Mesothelial cell of epicardium (in vitro differentiated cells): Measurements from ENCODE around the gene CLDN5. TPM values are rescaled to one million over a fixed set of nuclear protein-coding genes. Genes with fewer than 3 reads are reported as not detected.

Experiments used
- DNase-seq, 2 experiments: peaks; one replicate each; pipeline ENCODE4 v3.0.0; 2021; ENCODE audit warnings: low spot score in 2 of 2; ENCODE audit not compliant: unreplicated experiment in 2 of 2
- H3K27ac Mint-ChIP-seq: 2 replicates; pipeline ENCODE4 v1.8.0; 2021; ENCODE audit warnings: mixed read lengths
- H3K27me3 Mint-ChIP-seq: 2 replicates; pipeline ENCODE4 v1.8.0; 2021; ENCODE audit warnings: low read depth, mixed read lengths
- H3K36me3 Mint-ChIP-seq: 2 replicates; pipeline ENCODE4 v1.8.0; 2021; ENCODE audit warnings: mixed read lengths
- H3K4me1 Mint-ChIP-seq: 2 replicates; pipeline ENCODE4 v1.8.0; 2021; ENCODE audit warnings: mixed read lengths
- H3K4me3 Mint-ChIP-seq: 2 replicates; pipeline ENCODE4 v1.8.0; 2021; ENCODE audit warnings: mild to moderate bottlenecking, moderate library complexity, mixed read lengths
- H3K9me3 Mint-ChIP-seq: 2 replicates; pipeline ENCODE4 v1.8.0; 2021; ENCODE audit warnings: mixed read lengths
- CTCF ChIP-seq: fragments of 200-600 bp; sonication (generic); IDR thresholded peaks from one replicate; pipeline ENCODE4 v1.5.0; 2021; ENCODE audit warnings: antibody characterized with exemption; ENCODE audit not compliant: unreplicated experiment
- total RNA-seq: library from RNA; stranded (reverse); gene quantifications from 3 replicates; pipeline ENCODE4 v1.2.1, GENCODE V29; 2021

The CLDN5 gene
- total RNA-seq, 1 donor from 2014 or later, result not detected

GRCh38 chr22:19546680-19547079, 22.5 kb upstream of the CLDN5 start:
- Mint-ChIP-seq H3K27ac (no peak overlapping the region), H3K9me3 (no peaks in the 10 kb centered on the region), H3K27me3 (peaks cover 10% of the 10 kb centered on the region), H3K36me3 (no peaks in the 10 kb centered on the region), H3K4me3 (no peak overlapping the region), H3K4me1 (no peaks in the 10 kb centered on the region)
- no peak for TF ChIP-seq CTCF
- no peak for DNase-seq

GRCh38 chr22:19545935-19546207, 21.7 kb upstream of the CLDN5 start:
- no peak for TF ChIP-seq CTCF
- DNase-seq, result no peak
- Mint-ChIP-seq H3K4me3 (no peak overlapping the region), H3K36me3 (no peaks in the 10 kb centered on the region), H3K27me3 (peaks cover 11% of the 10 kb centered on the region), H3K9me3 (no peaks in the 10 kb centered on the region), H3K27ac (no peak overlapping the region), H3K4me1 (no peaks in the 10 kb centered on the region)

GRCh38 chr22:19543970-19544708, 19.9 kb upstream of the CLDN5 start:
- Mint-ChIP-seq H3K4me3 (no peak overlapping the region), H3K27ac (no peak overlapping the region), H3K4me1 (no peaks in the 10 kb centered on the region), H3K36me3 (no peaks in the 10 kb centered on the region), H3K27me3 (peaks cover 13% of the 10 kb centered on the region), H3K9me3 (no peaks in the 10 kb centered on the region)
- TF ChIP-seq CTCF, result no peak
- DNase-seq, result no peak

- Mint-ChIP-seq H3K9me3 (no peaks in the 10 kb centered on the region), H3K4me1 (no peaks in the 10 kb centered on the region), H3K36me3 (no peaks in the 10 kb centered on the region), H3K27ac (no peak overlapping the region), H3K4me3 (no peak overlapping the region), H3K27me3 (peaks cover 19% of the 10 kb centered on the region)
- no peak for TF ChIP-seq CTCF
- DNase-seq, result no peak
These were observed 16.2 kb upstream of the CLDN5 start for GRCh38 chr22:19540394-19540793.

GRCh38 chr22:19537941-19538488, 13.8 kb upstream of the CLDN5 start:
- H3K36me3 Mint-ChIP-seq, result no peaks in the 10 kb centered on the region
- H3K4me1 Mint-ChIP-seq, result no peaks in the 10 kb centered on the region
- H3K9me3 Mint-ChIP-seq, result no peaks in the 10 kb centered on the region
- no peak for DNase-seq
- no peak overlapping the region for H3K27ac Mint-ChIP-seq
- H3K27me3 Mint-ChIP-seq, result peaks cover 24% of the 10 kb centered on the region
- TF ChIP-seq CTCF, result no peak
- no peak overlapping the region for H3K4me3 Mint-ChIP-seq
